ENCODE data around the gene DLD.
"Not testable (repeated sequence)": the region's sequence is repeated elsewhere in the genome, so short reads cannot be mapped to it uniquely, and the experiment has no call there.

DLD gene

GRCh38 chr7:107915541-107915940 lies 24.6 kb downstream of the DLD start:
- H3K4me3 ChIP-seq (ENCODE audit: low read length) = no peak overlapping the region
- no peak for TF ChIP-seq CTCF (conservative IDR thresholded peaks at IDR 0.05; ENCODE audit: low read depth, low read length)
- no peak for DNase-seq (ENCODE audit: low read depth)

GRCh38 chr7:107917763-107918651 lies 27.0 kb downstream of the DLD start:
- no peak for DNase-seq (ENCODE audit: low read depth)
- H3K4me3 ChIP-seq (ENCODE audit: low read length) = no peak overlapping the region
- no peak for TF ChIP-seq CTCF (conservative IDR thresholded peaks at IDR 0.05; ENCODE audit: low read depth, low read length)

- DNase-seq (ENCODE audit: low read depth) = no peak
- no peak overlapping the region for H3K4me3 ChIP-seq (ENCODE audit: low read length)
- no peak for TF ChIP-seq CTCF (conservative IDR thresholded peaks at IDR 0.05; ENCODE audit: low read depth, low read length)
Observed at GRCh38 chr7:107918948-107919347, 28.0 kb downstream of the DLD start.

DNA sequence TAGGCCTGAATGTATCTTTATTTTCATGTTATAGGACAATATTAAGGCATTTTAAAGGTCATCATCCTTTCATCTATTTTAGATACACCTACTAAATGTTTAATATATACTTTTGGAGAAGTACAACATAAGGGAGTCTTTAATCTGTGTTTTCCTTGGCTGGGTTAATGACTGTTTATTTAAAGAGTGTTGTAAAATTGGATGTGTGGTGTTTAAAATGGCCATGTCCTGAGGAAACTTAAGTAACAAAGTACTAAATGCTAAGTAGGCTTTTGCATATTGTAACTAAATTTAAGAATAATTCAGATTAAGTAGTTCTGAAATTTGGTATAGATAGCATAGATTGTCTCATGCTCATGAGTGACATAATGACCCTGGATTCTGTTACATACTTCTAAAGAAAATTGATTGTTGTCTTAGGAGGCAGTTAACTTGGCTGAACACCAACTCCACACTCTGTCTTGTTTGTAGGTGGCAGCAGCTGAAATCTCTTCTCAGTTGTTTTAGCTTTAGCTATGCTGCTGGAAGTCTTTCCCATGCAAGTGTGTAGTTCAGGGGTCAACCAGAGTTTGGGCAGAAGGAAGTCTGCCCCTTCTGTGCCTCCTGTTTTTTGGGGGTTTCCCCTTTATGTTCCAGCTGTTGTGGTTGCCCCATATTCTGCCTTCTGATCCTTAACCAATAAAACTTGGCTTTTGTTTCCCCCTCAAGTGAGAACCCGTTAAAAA lies 29.2 kb downstream of the DLD start:
- no peak for DNase-seq (ENCODE audit: low read depth)
- no peak overlapping the region for H3K4me3 ChIP-seq (ENCODE audit: low read length)
- TF ChIP-seq CTCF (conservative IDR thresholded peaks at IDR 0.05; ENCODE audit: low read depth, low read length) = no peak

DNA sequence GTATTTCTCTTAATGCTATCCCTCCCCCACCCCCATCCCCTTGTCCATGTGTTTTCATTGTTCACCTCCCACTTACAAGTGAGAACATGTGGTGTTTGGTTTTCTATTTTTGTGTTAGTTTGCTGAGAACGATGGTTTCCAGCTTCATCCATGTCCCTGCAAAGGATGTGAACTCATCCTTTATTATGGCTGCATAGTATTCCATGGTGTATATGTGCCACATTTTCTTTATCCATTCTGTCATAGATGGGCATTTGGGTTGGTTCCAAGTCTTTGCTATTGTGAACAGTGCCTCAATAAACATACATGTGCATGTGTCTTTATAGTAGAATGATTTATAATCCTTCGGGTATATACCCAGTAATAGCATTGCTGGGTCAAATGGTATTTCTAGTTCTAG lies 30.8 kb downstream of the DLD start:
- H3K4me3 ChIP-seq (ENCODE audit: low read length); DNase-seq (ENCODE audit: low read depth): not testable (repeated sequence)

GRCh38 chr7:107922886-107923285 lies 31.9 kb downstream of the DLD start:
- no peak for DNase-seq (ENCODE audit: low read depth)
- H3K4me3 ChIP-seq (ENCODE audit: low read length) = no peak overlapping the region
- TF ChIP-seq CTCF (conservative IDR thresholded peaks at IDR 0.05; ENCODE audit: low read depth, low read length) = no peak

DNA sequence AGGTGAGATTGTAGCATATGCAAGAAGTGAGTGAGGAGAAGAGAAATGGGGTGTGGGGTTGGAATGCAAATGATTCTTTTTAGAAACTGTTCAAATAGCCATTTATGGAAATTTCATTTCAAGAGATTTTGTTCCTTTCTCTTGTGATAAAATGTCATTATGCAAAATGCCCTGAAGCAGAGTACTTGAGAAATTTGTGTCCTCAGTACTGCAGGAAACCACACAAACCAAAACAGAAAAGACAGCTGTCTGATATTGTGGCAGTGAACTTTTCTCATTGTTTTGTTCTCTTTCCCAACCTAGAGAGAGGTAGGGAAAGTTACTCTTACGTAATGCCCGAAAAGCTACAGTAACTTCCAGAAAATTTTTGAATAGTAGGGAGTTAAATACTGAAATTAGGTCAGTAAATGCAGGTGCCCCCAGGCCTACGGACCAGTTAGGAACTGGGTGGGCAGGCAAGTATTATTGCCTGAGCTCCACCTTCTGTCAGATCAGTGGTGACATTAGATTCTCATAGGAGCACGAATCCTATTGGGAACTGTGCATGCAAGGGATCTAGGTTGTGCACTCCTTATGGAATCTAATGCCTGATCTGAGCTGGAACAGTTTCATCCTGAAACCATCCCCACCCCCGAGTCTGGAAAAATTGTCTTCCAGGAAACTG lies 34.0 kb downstream of the DLD start:
- no peak overlapping the region for H3K4me3 ChIP-seq (ENCODE audit: low read length)
- TF ChIP-seq CTCF (conservative IDR thresholded peaks at IDR 0.05; ENCODE audit: low read depth, low read length) = no peak
- no peak for DNase-seq (ENCODE audit: low read depth)
